GM19035 (cell line): ENCODE data around the gene CCR6.
A peak's percentile ranks its signal among the peaks of the same experiment; 100 is the strongest.

Experiments used
- ATAC-seq: cut with Tn5 transposase; IDR thresholded peaks from one replicate; pipeline ENCODE4 v1.9.1; 2021; ENCODE audit not compliant: unreplicated experiment

The CCR6 gene

GRCh38 chr6:167119670-167120582 is 3.0 kb upstream of the CCR6 start:
- no peak for ATAC-seq

- no peak for ATAC-seq
Observed at GRCh38 chr6:167120583-167120903, 2.4 kb upstream of the CCR6 start.

- ATAC-seq, result no peak
Observed at GRCh38 chr6:167121335-167121841, 1.5 kb upstream of the CCR6 start.

GRCh38 chr6:167122041-167122826 is 662 bp upstream of the CCR6 start:
- ATAC-seq, result peak; percentile 47

- no peak for ATAC-seq
Observed at GRCh38 chr6:167124753-167125152, 1.9 kb downstream of the CCR6 start.

GRCh38 chr6:167125410-167125809 is 2.5 kb downstream of the CCR6 start:
- no peak for ATAC-seq

GRCh38 chr6:167125855-167126349 is 3.0 kb downstream of the CCR6 start:
- ATAC-seq, result no peak

GRCh38 chr6:167127785-167128531 is 5.1 kb downstream of the CCR6 start:
- ATAC-seq, result no peak

GRCh38 chr6:167129159-167129558 is 6.3 kb downstream of the CCR6 start:
- no peak for ATAC-seq

- ATAC-seq, result no peak
Observed at GRCh38 chr6:167129562-167129961, 6.7 kb downstream of the CCR6 start.

- peak; percentile 65 for ATAC-seq
Observed at GRCh38 chr6:167130008-167130677, 7.2 kb downstream of the CCR6 start.

- ATAC-seq, result peak; percentile 45
Observed at GRCh38 chr6:167130712-167131684, 8.1 kb downstream of the CCR6 start.

- no peak for ATAC-seq
Observed at GRCh38 chr6:167134448-167135328, 11.8 kb downstream of the CCR6 start.

- no peak for ATAC-seq
Observed at GRCh38 chr6:167136376-167136775, 13.5 kb downstream of the CCR6 start.

GRCh38 chr6:167137081-167137480 is 14.2 kb downstream of the CCR6 start:
- ATAC-seq, result no peak

- ATAC-seq, result no peak
Observed at GRCh38 chr6:167137881-167138280, 15.0 kb downstream of the CCR6 start.

- no peak for ATAC-seq
Observed at GRCh38 chr6:167139761-167140160, 16.9 kb downstream of the CCR6 start.
